DOHH2 (cell line): ENCODE measurements around the gene UNC5B.

Source experiments
- H3F3A ChIP-seq: fragments of 200-600 bp; sonication (generic), shearing (Covaris generic); 2 replicates; pipeline ENCODE4 v1.6.0; 2016; ENCODE audit warnings: antibody characterized with exemption, mild to moderate bottlenecking; ENCODE audit not compliant: control insufficient read depth, insufficient read depth
- H3K27ac ChIP-seq: fragments of 200-600 bp; sonication (generic); 2 replicates; pipeline ENCODE4 v1.5.1; 2014; ENCODE audit warnings: low read depth, mild to moderate bottlenecking, low read length, moderate library complexity
- H3K27me3 ChIP-seq: fragments of 200-600 bp; sonication (generic); 2 replicates; pipeline ENCODE4 v1.6.1; 2014; ENCODE audit warnings: mild to moderate bottlenecking, low read length, mixed read lengths; ENCODE audit not compliant: control insufficient read depth
- H3K36me3 ChIP-seq: fragments of 200-600 bp; sonication (generic); 2 replicates; pipeline ENCODE4 v1.6.1; 2014; ENCODE audit warnings: mild to moderate bottlenecking, low read length, moderate library complexity, mixed read lengths; ENCODE audit not compliant: control insufficient read depth
- H3K4me1 ChIP-seq: fragments of 200-600 bp; sonication (generic); 2 replicates; pipeline ENCODE4 v1.6.1; 2014; ENCODE audit warnings: mild to moderate bottlenecking, low read length, mixed read lengths; ENCODE audit not compliant: control insufficient read depth
- H3K4me2 ChIP-seq: fragments of 200-600 bp; sonication (generic); 2 replicates; pipeline ENCODE4 v1.6.0; 2014; ENCODE audit warnings: mild to moderate bottlenecking, low read length, moderate library complexity
- H3K4me3 ChIP-seq: fragments of 200-600 bp; sonication (generic); 2 replicates; pipeline ENCODE4 v1.5.1; 2014; ENCODE audit warnings: mild to moderate bottlenecking, low read length, mixed read lengths
- H3K79me2 ChIP-seq: fragments of 200-600 bp; sonication (generic); 2 replicates; pipeline ENCODE4 v1.6.1; 2014; ENCODE audit warnings: mild to moderate bottlenecking, low read length, mixed read lengths; ENCODE audit not compliant: control insufficient read depth
- H3K9me2 ChIP-seq: fragments of 200-600 bp; sonication (generic); replicated peaks from 2 replicates; pipeline ENCODE4 v1.6.1; 2014; ENCODE audit warnings: mild to moderate bottlenecking, low read length, mixed read lengths; ENCODE audit not compliant: control insufficient read depth
- H3K9me3 ChIP-seq: fragments of 200-600 bp; sonication (generic); 2 replicates; pipeline ENCODE4 v1.6.1; 2014; ENCODE audit warnings: antibody characterized with exemption, low read length, mixed read lengths; ENCODE audit not compliant: control insufficient read depth, insufficient read depth
- H4K20me1 ChIP-seq: fragments of 200-600 bp; sonication (generic); 2 replicates; pipeline ENCODE4 v1.6.0; 2014; ENCODE audit warnings: low read depth, mild to moderate bottlenecking, antibody characterized with exemption, low read length, moderate library complexity; ENCODE audit not compliant: control insufficient read depth, insufficient read depth
- EZH2phosphoT487 ChIP-seq: fragments of 200-600 bp; sonication (generic); IDR thresholded peaks from 2 replicates; pipeline ENCODE4 v1.6.1; 2017; ENCODE audit warnings: borderline replicate concordance, mild to moderate bottlenecking, antibody characterized with exemption, low read length, moderate library complexity, mixed read lengths
- TF ChIP-seq, protein P1 (sequence below): fragments of 200-600 bp; sonication (generic); IDR thresholded peaks from one replicate; pipeline ENCODE4 v1.5.1; 2014; ENCODE audit warnings: antibody characterized with exemption, mild to moderate bottlenecking, low read depth, low read length; ENCODE audit not compliant: poor library complexity, severe bottlenecking

UNC5B gene

DNA sequence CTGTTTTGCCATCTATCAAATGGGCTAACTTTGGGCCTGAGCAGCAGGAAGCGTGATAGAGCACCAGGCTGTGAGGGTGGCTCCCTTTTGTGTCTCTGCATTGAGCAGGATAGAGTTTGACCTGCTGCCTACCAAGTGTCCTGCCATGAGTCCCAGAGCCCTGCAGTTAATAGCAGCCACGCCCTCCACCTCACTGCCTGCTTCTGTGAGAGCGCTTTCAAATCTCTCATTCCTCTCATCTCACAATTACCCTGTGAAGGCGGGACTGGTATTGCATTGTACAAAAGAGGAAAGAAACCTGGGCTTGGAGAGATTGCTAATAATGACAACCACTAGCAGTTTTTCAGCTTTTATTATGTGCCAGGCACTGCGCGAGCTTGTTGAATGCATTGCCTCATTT lies 39.9 kb downstream of the UNC5B start:
- no peaks in the 10 kb centered on the region for H3K4me1 ChIP-seq
- H3K4me2 ChIP-seq, result no peak overlapping the region
- no peak overlapping the region for H3K27ac ChIP-seq
- no peaks in the 10 kb centered on the region for H3K9me3 ChIP-seq
- peaks cover 9% of the 10 kb centered on the region for H3K27me3 ChIP-seq
- H3K9me2 ChIP-seq, result no peaks in the 10 kb centered on the region
- no peaks in the 10 kb centered on the region for H4K20me1 ChIP-seq
- TF ChIP-seq EZH2phosphoT487, result no peak
- TF ChIP-seq, protein P1, sequence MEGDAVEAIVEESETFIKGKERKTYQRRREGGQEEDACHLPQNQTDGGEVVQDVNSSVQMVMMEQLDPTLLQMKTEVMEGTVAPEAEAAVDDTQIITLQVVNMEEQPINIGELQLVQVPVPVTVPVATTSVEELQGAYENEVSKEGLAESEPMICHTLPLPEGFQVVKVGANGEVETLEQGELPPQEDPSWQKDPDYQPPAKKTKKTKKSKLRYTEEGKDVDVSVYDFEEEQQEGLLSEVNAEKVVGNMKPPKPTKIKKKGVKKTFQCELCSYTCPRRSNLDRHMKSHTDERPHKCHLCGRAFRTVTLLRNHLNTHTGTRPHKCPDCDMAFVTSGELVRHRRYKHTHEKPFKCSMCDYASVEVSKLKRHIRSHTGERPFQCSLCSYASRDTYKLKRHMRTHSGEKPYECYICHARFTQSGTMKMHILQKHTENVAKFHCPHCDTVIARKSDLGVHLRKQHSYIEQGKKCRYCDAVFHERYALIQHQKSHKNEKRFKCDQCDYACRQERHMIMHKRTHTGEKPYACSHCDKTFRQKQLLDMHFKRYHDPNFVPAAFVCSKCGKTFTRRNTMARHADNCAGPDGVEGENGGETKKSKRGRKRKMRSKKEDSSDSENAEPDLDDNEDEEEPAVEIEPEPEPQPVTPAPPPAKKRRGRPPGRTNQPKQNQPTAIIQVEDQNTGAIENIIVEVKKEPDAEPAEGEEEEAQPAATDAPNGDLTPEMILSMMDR, result no peak
- no peaks in the 10 kb centered on the region for H3K79me2 ChIP-seq
- no peaks in the 10 kb centered on the region for H3F3A ChIP-seq
- no peak overlapping the region for H3K4me3 ChIP-seq
- no peaks in the 10 kb centered on the region for H3K36me3 ChIP-seq

DNA sequence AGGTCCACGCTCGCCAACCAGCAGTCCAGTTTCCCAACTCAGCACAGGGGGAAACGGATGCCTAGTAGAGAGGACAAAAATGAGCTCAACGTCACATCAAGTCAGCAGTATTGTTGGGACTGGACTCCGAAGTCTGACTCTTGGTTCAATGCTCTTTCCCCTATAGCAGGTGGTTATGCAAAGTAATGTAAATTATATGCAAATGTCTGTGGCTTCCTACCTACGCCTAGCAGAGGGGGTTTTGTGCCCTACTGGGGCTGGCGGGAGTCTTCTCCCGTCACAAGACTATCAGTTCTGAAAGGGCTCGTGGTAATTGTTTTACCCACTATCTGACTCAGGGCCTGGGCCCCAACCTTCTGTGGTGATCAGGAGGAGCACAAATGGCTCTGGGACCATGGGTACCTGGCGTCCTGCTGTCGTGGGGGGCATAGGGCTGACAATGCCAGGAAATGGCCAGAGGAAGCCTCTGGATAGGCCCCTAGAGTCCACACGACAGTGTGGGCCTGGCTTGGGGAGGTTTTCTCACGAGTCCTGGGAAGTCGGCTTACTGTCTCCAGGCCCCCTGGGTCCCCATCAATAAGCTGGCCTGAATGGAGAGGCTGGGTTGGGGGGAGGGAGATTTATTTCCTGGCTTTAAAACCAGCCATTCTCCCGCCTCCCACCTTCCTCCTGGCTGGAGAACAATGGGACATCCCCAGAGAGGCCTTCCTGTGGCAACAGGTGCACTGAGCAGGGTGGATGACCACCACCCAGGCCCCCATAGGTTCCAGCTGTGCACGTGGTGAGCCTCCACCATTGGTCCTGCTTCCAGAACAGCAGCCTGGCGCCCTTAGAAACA lies 41.8 kb downstream of the UNC5B start:
- Histone ChIP-seq H3K27ac (no peak overlapping the region), H3K4me2 (no peak overlapping the region), H3K9me2 (no peaks in the 10 kb centered on the region), H3K79me2 (no peaks in the 10 kb centered on the region), H3K4me1 (no peaks in the 10 kb centered on the region), H4K20me1 (no peaks in the 10 kb centered on the region), H3F3A (no peaks in the 10 kb centered on the region), H3K9me3 (no peaks in the 10 kb centered on the region), H3K4me3 (no peak overlapping the region), H3K27me3 (peaks cover 9% of the 10 kb centered on the region), H3K36me3 (no peaks in the 10 kb centered on the region)
- TF ChIP-seq EZH2phosphoT487, result no peak
- TF ChIP-seq, protein P1, result no peak

DNA sequence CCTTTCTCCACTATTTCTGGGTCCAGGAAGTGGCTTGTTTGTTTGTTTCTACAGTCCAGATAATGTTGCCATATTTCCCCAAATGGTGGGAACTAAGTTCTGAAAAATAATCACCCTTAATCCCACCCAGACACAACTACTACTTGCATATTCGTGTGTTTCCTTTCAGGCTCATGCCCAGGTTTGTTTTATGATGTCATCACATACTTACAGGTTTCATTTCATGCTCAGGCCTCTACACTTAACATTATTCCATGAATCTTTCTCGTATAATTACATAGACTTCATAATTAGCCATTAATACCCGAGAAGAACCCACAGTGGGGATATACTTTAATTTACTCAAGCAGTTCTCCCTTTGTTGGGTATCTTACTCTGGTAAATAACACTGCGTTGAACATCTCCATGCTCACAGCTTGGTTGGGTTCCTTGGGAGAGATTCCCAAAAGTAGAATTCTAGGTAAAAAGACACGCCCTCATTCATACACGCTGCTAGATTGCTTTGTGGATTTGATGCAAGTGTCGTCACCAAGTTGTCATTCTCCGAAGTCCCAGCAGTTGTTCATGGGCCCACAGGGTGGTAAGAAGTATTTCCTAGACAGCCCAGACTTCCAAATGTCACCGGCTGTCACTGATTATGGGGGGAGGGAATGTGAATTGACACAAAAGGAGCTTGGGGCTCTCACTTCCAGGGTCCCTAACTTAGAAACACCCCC lies 42.6 kb downstream of the UNC5B start:
- no peaks in the 10 kb centered on the region for H3K36me3 ChIP-seq

More for the DNA sequence above, 42.6 kb downstream of the UNC5B start:
- Histone ChIP-seq H3K79me2 (no peaks in the 10 kb centered on the region), H3K9me2 (no peaks in the 10 kb centered on the region), H4K20me1 (no peaks in the 10 kb centered on the region), H3K4me3 (no peak overlapping the region), H3K4me2 (no peak overlapping the region), H3F3A (no peaks in the 10 kb centered on the region), H3K27ac (no peak overlapping the region), H3K27me3 (peaks cover 9% of the 10 kb centered on the region), H3K4me1 (no peaks in the 10 kb centered on the region), H3K9me3 (no peaks in the 10 kb centered on the region)
- no peak for TF ChIP-seq EZH2phosphoT487
- TF ChIP-seq, protein P1, result no peak
